Neural progenitor cell (in vitro differentiated cells): ENCODE data around the gene COL23A1. TPM values are rescaled to one million over a fixed set of nuclear protein-coding genes. Genes with fewer than 3 reads are reported as not detected.

Experiments
- DNase-seq: peaks from one replicate; pipeline ENCODE4 v3.0.0-alpha.2; 2016; ENCODE audit warnings: low spot score
- H2AFZ ChIP-seq: fragments of 200-600 bp; sonication (generic); replicated peaks from 2 replicates; pipeline ENCODE4 v1.6.1; 2016; ENCODE audit warnings: antibody characterized with exemption
- H3F3A ChIP-seq: fragments of 200-600 bp; sonication (generic); 2 replicates; pipeline ENCODE4 v1.6.1; 2016; ENCODE audit warnings: antibody characterized with exemption, low read depth
- H3K27ac ChIP-seq: fragments of 200-600 bp; sonication (generic); 2 replicates; pipeline ENCODE4 v1.5.1; 2016; ENCODE audit warnings: mild to moderate bottlenecking
- H3K27me3 ChIP-seq: fragments of 200-600 bp; sonication (generic); 2 replicates; pipeline ENCODE4 v1.6.1; 2016; ENCODE audit warnings: mild to moderate bottlenecking, moderate library complexity
- H3K36me3 ChIP-seq: fragments of 200-600 bp; sonication (generic); 2 replicates; pipeline ENCODE4 v1.5.1; 2016
- H3K4me1 ChIP-seq: fragments of 200-600 bp; sonication (generic); 2 replicates; pipeline ENCODE4 v1.6.1; 2016; ENCODE audit warnings: mixed run types
- H3K4me2 ChIP-seq: fragments of 200-600 bp; sonication (generic); 2 replicates; pipeline ENCODE4 v1.6.1; 2016
- H3K4me3 ChIP-seq: fragments of 200-600 bp; sonication (generic); 2 replicates; pipeline ENCODE4 v1.5.1; 2016
- H3K79me2 ChIP-seq: fragments of 200-600 bp; sonication (generic); 2 replicates; pipeline ENCODE4 v1.6.1; 2016; ENCODE audit warnings: low read depth
- H3K9ac ChIP-seq: fragments of 200-600 bp; sonication (generic); 2 replicates; pipeline ENCODE4 v1.6.1; 2016
- H3K9me3 ChIP-seq: fragments of 200-600 bp; sonication (generic); 2 replicates; pipeline ENCODE4 v1.5.1; 2016; ENCODE audit warnings: low read depth
- H4K20me1 ChIP-seq: fragments of 200-600 bp; sonication (generic); 2 replicates; pipeline ENCODE4 v1.6.1; 2016; ENCODE audit warnings: low read depth
- H3K27ac Mint-ChIP-seq: 3 replicates; pipeline ENCODE4 v1.8.0; 2021; ENCODE audit warnings: mixed read lengths
- H3K27me3 Mint-ChIP-seq: 2 replicates; pipeline ENCODE4 v1.8.0; 2022; ENCODE audit warnings: low read depth, mild to moderate bottlenecking, inconsistent platforms, moderate library complexity, mixed read lengths; ENCODE audit not compliant: insufficient read depth
- H3K36me3 Mint-ChIP-seq: 3 replicates; pipeline ENCODE4 v1.8.0; 2021; ENCODE audit warnings: mixed read lengths
- H3K4me1 Mint-ChIP-seq: 3 replicates; pipeline ENCODE4 v1.8.0; 2021; ENCODE audit warnings: mixed read lengths
- H3K4me3 Mint-ChIP-seq: 3 replicates; pipeline ENCODE4 v1.8.0; 2021; ENCODE audit warnings: mild to moderate bottlenecking, moderate library complexity, mixed read lengths
- H3K9me3 Mint-ChIP-seq: 3 replicates; pipeline ENCODE4 v1.8.0; 2020; ENCODE audit warnings: mixed read lengths
- EZH2 ChIP-seq: fragments of 200-600 bp; sonication (generic); IDR thresholded peaks from 2 replicates; pipeline ENCODE4 v1.6.1; 2017; ENCODE audit warnings: antibody characterized with exemption, mild to moderate bottlenecking, moderate library complexity
- EZH2phosphoT487 ChIP-seq: fragments of 200-600 bp; sonication (generic); IDR thresholded peaks from 2 replicates; pipeline ENCODE4 v1.6.1; 2017; ENCODE audit warnings: antibody characterized with exemption
- total RNA-seq: library from RNA; depleted of rRNA; stranded (reverse); fragments of >200 nt; gene quantifications from 2 replicates; pipeline ENCODE4 v1.2.3, GENCODE V29; 2015; ENCODE audit warnings: low replicate concordance
- TF ChIP-seq, protein P1 (sequence below): fragments of 200-600 bp; sonication (generic); IDR thresholded peaks from 2 replicates; pipeline ENCODE4 v1.5.1; 2017; ENCODE audit warnings: antibody characterized with exemption, mild to moderate bottlenecking

Gene COL23A1
- total RNA-seq, 1 donor from 2014 or later: not detected

- TF ChIP-seq EZH2 (no peak), EZH2phosphoT487 (no peak)
- TF ChIP-seq, protein P1, sequence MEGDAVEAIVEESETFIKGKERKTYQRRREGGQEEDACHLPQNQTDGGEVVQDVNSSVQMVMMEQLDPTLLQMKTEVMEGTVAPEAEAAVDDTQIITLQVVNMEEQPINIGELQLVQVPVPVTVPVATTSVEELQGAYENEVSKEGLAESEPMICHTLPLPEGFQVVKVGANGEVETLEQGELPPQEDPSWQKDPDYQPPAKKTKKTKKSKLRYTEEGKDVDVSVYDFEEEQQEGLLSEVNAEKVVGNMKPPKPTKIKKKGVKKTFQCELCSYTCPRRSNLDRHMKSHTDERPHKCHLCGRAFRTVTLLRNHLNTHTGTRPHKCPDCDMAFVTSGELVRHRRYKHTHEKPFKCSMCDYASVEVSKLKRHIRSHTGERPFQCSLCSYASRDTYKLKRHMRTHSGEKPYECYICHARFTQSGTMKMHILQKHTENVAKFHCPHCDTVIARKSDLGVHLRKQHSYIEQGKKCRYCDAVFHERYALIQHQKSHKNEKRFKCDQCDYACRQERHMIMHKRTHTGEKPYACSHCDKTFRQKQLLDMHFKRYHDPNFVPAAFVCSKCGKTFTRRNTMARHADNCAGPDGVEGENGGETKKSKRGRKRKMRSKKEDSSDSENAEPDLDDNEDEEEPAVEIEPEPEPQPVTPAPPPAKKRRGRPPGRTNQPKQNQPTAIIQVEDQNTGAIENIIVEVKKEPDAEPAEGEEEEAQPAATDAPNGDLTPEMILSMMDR: no peak
- Histone ChIP-seq H3K9ac (no peak overlapping the region), H4K20me1 (no peaks in the 10 kb centered on the region), H3K4me1 (peaks cover 39% of the 10 kb centered on the region), H3K36me3 (no peaks in the 10 kb centered on the region), H3K9me3 (no peaks in the 10 kb centered on the region), H3K4me3 (no peak overlapping the region), H3K4me2 (no peak overlapping the region), H3F3A (peaks cover 32% of the 10 kb centered on the region), H3K27me3 (no peaks in the 10 kb centered on the region), H3K79me2 (no peaks in the 10 kb centered on the region), H2AFZ (no peak overlapping the region), H3K27ac (no peak overlapping the region)
- Mint-ChIP-seq H3K36me3 (no peaks in the 10 kb centered on the region), H3K9me3 (no peaks in the 10 kb centered on the region), H3K4me3 (no peak overlapping the region), H3K27me3 (peaks cover 9% of the 10 kb centered on the region), H3K27ac (peak overlapping the region; percentile 88), H3K4me1 (peaks cover 62% of the 10 kb centered on the region)
- no peak for DNase-seq
Measured at GRCh38 chr5:178417391-178417811, 172.8 kb downstream of the COL23A1 start.

DNA sequence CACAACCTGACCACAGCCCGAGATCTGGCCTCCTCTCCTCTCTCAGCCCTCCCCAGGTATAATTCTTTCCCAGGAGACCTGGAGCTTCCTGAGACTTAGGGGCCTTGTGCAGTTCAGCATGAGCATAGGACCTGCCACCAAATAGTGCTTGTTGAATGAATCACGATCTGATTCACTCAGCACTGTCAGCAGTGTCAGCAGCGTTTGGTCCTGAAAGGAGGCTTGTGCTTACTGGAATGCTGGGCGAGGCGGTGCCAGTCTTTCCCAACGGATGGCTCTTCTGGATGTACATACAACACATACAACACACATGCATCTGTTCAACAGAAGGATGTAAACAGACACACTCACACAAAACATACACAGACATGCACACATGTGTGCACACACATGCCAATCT is 173.3 kb downstream of the COL23A1 start:
- Histone ChIP-seq H3K36me3 (no peaks in the 10 kb centered on the region), H3K9me3 (no peaks in the 10 kb centered on the region), H3K27me3 (no peaks in the 10 kb centered on the region), H3K27ac (no peak overlapping the region), H3K4me1 (peaks cover 34% of the 10 kb centered on the region), H4K20me1 (no peaks in the 10 kb centered on the region), H2AFZ (no peak overlapping the region), H3K79me2 (no peaks in the 10 kb centered on the region), H3F3A (peaks cover 29% of the 10 kb centered on the region), H3K4me2 (no peak overlapping the region), H3K9ac (no peak overlapping the region), H3K4me3 (no peak overlapping the region)
- Mint-ChIP-seq H3K27ac (peak overlapping the region; percentile 88), H3K9me3 (no peaks in the 10 kb centered on the region), H3K4me3 (no peak overlapping the region), H3K36me3 (no peaks in the 10 kb centered on the region), H3K4me1 (peaks cover 57% of the 10 kb centered on the region), H3K27me3 (peaks cover 9% of the 10 kb centered on the region)
- TF ChIP-seq EZH2 (no peak), EZH2phosphoT487 (no peak)
- TF ChIP-seq, protein P1: no peak
- DNase-seq: no peak

GRCh38 chr5:178416206-178416882 is 173.8 kb downstream of the COL23A1 start:
- DNase-seq: no peak
- no peaks in the 10 kb centered on the region for H3K36me3 Mint-ChIP-seq
- H3K4me1 Mint-ChIP-seq: peaks cover 51% of the 10 kb centered on the region
- no peaks in the 10 kb centered on the region for H3K9me3 ChIP-seq
- H3K4me3 ChIP-seq: no peak overlapping the region
- H3K9ac ChIP-seq: no peak overlapping the region
- no peaks in the 10 kb centered on the region for H3K79me2 ChIP-seq
- peaks cover 23% of the 10 kb centered on the region for H3F3A ChIP-seq
- H3K27ac ChIP-seq: no peak overlapping the region
- peaks cover 9% of the 10 kb centered on the region for H3K27me3 Mint-ChIP-seq
- peaks cover 28% of the 10 kb centered on the region for H3K4me1 ChIP-seq
- no peaks in the 10 kb centered on the region for H3K36me3 ChIP-seq
- TF ChIP-seq, protein P1: no peak
- no peak for TF ChIP-seq EZH2
- no peak for TF ChIP-seq EZH2phosphoT487
- no peak overlapping the region for H3K4me2 ChIP-seq
- no peaks in the 10 kb centered on the region for H4K20me1 ChIP-seq
- peak overlapping the region; percentile 10 for H3K27ac Mint-ChIP-seq
- no peaks in the 10 kb centered on the region for H3K9me3 Mint-ChIP-seq
- H2AFZ ChIP-seq: no peak overlapping the region
- peak overlapping the region; percentile 11 for H3K4me3 Mint-ChIP-seq
- H3K27me3 ChIP-seq: no peaks in the 10 kb centered on the region
